ENCODE data around the gene C11orf54.
"Not testable (repeated sequence)": the region's sequence is repeated elsewhere in the genome, so short reads cannot be mapped to it uniquely, and the experiment has no call there.

The C11orf54 gene

DNA sequence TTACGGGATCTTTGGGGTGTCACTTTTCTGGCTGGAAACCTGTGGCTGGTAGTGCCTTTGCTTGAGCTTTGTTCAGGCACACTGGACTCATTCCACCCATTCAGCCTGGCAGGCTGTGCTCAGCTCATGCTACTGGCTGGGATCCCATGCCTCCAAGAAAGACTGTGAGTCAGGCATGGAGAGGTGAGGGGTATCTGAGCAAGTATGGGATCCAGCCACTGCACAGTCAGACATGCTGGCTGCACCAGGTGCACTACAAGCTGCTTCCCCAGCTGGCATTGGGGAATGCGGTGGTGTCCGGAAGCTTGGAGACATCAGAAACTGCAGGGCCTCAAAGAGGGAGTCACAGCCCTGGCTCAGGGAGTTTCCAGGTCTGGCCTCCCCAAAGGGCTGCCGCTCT is 30.7 kb downstream of the C11orf54 start:
- no peak for DNase-seq

DNA sequence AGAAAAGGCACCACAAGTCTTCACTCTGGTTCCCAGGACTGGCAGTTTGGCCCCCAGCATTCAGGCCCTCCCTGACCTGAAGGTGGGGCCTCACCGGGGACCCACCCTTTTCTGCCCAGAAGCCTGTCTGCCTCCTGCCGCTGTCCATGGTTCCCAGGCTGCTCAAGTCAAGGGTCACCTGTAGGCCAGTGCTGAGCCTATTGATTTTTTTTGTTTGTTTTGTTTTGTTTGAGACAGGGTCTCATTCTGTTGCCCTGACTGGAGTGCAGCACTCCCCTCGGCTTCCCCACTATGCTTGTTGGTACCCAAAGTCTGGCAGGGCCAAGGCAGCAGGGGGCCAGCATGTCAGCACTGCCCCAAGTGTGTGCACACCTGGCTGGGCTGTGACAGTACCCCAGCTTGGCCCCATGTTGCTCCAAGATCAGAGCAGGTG is 31.6 kb downstream of the C11orf54 start:
- no peak for DNase-seq

DNA sequence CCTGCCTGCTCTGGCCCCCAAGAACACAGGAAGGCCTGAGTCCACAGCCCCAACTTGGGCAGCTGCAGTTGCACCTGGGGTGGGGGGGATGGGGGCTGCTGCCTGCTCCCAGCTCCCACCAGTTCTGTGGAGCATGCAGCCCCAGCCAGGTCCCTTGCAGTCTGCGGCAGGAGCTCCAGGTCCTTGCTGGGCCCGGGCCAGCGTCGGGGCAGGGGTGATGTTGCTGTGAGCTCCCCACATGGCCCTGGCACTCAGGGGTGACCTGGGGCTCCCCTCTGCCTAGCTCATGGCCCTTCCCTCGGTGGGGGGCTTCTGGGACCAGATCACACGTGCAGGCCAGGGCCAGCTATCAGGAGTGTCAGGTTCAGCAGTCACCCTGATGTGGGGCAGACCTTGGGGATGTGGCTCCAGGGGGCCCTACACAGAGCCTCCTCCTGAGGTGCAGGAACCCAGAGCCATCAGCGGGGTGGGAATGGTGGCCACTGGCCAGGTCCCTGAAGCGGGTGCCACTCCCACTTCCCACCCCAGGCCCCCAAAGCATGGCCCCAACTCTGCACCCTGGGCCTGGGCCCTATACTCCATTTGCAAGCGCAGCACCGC is 32.2 kb downstream of the C11orf54 start:
- no peak for DNase-seq

DNA sequence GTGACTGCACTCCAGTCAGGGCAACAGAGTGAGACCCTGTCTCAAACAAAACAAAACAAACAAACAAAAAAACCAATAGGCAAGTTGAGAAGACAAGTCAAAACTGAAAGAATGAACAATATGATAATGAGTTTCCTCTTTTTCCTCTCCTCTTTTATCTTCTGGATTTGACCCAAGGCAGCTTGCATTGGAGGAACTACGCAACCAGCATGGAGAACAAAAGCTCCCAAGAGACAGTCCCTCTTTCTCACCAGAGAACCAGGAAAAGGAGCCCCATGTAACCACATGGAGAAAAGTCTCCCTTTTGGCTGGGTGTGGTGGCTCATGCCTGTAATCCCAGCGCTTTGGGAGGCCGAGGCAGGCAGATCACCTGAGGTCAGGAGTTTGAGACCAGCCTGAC is 33.1 kb downstream of the C11orf54 start:
- not testable (repeated sequence) for DNase-seq

DNA sequence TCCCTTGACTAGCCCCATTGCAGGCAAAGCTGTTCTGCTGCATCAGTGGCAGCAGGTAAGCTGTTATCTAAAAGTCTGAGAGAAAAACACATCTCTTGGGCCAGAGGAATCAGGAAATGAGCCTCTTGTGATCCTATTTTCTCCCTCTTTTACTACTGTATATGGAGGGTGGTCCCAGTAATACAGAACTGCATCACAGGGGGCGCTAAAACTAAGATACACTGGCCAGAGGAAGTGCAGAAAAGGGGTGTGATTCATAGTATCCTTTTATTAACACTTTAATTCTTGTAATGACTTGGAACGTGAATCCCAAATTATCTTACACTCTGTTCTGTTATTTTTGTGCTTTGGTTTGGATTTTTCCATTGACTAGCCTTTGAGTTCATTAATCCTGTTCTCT is 33.8 kb downstream of the C11orf54 start:
- no peak for DNase-seq

DNA sequence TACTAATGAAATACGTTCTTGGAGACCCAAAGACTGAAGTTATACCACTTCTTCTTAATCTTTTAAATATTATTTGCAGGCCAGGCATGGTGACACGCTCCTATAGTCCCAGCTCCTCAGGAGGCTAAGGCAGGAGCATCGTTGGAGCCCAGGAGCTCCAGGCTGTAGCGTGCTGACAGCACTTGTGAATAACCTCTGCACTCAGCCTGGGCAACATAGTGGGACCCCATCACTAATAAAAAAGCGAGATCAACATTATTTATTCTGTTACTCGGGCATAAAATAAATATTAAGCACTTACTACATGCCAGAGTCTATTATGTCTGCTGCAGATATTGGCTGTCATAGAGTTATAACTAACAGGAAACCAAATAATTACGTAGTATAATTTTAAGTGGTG is 41.9 kb downstream of the C11orf54 start:
- no peak for DNase-seq

DNA sequence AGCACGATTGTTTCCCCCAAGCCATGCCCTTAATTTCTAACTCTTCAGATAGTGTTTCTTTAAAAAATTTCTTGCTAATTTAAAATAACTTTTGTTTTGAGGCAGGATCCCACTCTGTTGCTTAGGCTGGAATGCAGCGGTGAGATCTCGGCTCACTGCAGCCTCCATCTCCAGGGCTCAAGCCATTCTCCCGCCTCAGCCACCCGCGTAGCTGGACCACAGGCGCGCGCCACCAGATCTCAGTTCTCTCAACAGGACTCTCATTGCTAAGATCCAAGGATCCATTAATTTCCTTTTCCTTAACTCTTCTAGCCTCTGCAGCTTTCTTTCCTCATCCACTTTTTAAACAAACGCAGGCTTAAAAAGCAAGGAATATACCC is 42.3 kb downstream of the C11orf54 start:
- DNase-seq = no peak

DNA sequence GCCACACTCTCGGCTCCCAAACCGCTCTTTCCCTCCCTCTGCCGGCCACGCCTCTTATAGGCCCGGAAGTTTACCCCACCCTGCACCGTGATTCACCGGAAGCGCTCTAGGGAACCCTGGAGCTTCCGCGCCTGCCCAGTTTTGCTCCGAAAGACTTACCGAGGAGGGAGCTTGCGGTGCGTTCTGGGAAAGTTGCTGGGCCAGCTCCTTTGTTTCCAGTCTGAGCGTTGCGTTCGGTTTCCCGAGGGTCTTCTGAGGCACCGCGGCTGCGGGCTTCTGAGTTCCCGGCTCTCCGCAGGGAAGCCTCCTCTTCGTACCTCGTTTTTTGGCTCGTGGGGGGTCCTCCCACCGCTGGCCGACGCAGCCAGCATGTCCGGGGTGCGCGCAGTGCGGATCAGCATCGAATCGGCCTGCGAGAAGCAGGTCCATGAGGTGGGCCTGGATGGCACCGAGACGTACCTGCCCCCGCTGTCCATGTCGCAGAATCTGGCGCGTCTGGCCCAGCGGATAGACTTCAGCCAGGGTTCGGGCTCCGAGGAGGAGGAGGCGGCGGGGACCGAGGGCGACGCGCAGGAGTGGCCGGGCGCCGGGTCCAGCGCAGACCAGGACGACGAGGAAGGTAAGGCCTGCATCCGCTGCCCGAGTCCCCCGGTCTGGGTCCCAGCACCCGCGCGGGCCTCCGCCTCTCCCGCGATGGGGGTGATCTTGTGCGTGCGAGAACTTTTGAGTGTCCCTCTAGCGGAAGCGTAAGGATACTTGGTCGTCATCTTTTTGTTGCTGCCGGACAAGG is 42.9 kb downstream of the C11orf54 start, which contains the start of gene MED17:
Gene MED17, plus strand, starts transcription at position 138 of the 790 bp plus-strand sequence. Its CDS starts 232 bp downstream, at position 370.
- DNase-seq = peak; percentile 84

DNA sequence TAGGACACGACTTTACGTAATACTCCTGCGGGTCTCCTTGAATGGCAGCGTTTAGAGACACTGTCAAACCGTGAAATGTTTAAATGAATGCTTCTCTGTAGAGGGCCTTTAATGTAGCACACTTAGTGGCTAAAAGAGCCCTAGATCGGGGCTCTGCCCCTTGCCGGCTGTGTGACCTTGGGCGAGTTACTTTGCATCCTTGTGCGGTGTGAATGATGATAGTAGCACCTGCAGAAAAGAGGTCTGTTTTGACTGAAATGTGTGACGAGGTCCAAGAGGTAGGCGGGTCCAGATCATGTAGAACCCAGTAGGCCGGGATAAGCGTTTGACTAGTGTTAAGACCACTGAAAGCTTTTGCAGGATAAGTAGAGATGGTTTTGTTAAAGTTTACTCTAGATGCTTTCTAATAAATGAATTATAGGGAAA is 43.5 kb downstream of the C11orf54 start:
- no peak for DNase-seq

DNA sequence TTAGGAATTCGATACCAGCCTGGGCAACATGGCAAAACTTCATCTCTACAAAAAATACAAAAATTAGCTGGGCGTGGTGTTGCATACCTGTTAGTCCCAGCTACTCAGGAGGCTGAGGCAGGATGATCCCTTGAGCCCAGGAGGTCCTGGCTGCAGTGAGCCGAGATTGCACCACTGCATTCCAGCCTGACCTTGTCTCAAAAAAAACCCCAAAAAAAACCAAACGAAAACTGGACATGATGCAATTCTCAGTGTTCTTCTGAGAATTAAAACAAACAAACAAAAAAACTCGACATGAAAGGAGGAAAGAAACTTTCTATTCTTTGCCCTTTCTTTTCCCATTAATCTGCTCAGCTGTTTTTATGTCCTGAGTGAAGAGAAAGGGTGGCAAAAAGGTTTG is 50.0 kb downstream of the C11orf54 start:
- no peak for DNase-seq

DNA sequence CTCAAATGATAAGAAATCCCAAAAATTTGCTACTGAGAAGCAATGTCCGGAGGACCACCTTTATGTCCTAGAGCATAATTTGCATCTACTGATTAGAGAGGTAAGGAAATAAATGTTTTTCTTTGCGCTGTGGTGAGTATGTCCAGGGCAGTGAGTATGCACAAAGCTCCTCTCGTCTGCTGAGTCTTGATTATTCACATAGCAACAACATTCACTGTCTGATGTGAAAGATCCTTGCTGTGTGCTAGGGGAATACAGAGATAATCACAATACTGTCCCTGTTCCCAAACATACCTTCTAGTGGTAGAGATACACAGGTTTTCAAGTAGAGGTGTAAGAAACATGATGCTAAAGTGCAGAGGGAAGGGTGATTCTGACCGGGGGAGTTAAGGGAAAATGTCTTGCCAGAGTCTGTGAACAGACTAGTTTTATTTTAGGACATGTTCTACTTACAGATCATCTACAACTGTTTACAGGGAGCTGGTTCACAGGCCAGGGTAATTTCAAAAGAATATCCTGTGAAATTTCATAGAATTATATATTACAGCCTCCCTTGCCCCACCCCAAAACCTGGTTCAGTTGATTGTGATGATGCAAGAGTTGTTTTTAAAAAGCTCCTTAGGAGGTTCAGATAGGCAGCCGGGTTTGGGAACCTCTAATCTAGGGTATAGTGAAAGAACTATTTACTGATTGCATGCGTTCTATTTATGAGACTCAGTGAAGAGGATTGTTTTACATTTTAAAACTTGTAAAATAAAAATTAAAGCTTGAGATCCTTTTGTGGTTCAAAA is 55.2 kb downstream of the C11orf54 start:
- DNase-seq = no peak

DNA sequence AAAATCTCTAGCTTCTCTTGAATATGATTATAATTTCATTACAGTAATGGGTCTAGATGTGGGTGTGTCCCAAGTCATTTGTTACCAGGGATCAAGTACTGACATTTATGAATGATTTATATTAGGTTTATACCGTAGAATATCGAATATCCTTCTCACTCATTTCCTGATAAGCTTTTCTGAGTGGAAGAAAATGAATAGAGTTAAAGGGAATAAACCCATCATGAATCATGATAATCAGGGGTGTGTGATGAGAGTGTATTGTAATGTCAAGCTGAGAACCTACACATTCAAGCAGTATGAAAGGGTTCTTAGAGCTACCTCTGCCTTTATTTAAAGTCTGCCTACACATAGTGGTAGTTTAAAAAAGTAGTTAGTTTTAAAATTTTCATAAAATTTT is 59.9 kb downstream of the C11orf54 start:
- no peak for DNase-seq

DNA sequence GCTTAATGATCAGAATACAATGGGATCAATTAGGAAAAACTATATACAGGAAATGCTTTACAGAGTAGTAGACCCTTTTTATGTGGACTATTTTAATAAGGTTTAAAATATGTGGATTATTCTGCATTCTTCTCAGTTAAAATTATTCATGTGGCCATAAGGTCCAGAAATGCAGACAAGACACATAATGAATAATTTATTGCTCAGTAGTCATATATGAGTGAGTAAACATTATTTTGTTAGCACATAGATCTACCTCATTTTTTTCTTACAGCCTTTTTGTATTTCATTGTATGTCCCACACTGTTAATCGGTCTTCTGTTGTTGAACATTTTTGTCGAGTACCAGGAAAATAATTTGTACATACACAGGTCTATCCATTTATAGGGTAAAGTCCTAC is 63.4 kb downstream of the C11orf54 start:
- DNase-seq = no peak

DNA sequence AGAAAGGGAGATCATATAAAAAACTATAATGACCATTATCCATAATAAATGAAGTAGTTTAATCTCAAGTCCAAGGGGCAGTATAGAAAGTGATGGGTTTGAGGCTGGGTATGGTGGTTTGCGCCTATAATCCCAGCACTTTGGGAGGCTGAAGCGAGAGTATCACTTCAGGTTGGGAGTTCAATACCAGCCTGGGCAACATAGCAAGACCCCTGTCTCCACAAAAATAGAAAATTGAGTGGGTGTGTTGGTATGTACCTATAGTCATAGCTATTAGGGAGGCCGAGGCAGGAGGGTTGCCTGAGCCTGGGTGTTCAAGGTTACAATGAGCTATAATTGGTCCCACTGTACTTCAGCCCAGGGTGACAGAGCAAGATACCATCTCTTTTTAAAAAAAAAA is 66.5 kb downstream of the C11orf54 start:
- no peak for DNase-seq

DNA sequence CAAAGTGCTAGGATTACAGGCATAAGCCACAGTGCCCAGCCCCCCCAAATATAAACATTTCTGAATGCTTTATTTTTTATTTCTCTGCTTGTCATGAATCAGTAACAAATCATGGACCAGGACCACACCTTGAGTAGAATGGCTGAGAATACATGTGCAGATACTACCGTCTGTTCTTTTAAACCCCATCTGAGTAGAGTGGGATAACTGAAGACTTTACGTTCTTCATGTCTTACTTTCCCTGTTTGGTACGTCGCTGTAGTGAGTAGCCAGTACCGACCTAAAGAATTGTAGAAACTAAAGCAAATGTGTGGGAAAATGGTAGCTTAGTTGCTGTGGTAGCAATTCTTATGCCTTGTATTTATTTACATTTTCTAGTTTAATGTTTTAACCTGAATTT is 72.5 kb downstream of the C11orf54 start:
- no peak for DNase-seq
